Measurements from ENCODE around the gene FBLN7.

DNA sequence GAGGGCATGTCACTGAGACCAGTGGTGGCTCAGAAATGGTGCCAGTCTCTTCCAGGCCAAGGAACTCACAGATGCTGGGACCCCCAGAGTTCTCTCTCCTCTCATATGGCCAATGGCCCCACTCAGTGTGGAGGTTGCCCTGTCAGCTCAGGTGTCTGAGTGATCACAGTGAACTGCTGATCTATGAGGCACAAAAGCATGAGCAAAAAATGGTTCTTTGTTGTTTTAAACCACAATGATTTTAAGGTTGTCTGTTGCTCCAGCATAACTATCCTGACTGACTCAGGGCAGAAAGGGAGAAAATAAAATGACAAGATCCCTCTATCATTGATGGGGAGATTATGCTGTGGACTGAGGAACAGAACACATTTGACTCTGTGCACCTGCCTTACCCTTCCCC lies 57.8 kb downstream of the FBLN7 start:
- TF ChIP-seq EZH2 (IDR thresholded peaks at IDR 0.05; ENCODE audit: insufficient read depth, poor library complexity, severe bottlenecking) (no peak), EZH2phosphoT487 (IDR thresholded peaks at IDR 0.05; ENCODE audit: insufficient read depth, low read depth) (no peak)
